Ishikawa (cell line): ENCODE data around the gene BUD23.

Source experiments
- CEBPB ChIP-seq: IDR thresholded peaks from 2 replicates; pipeline ENCODE4 v1.6.1; 2012
- CREB1 ChIP-seq: IDR thresholded peaks from 2 replicates; pipeline ENCODE4 v1.6.1; 2012; ENCODE audit warnings: low read depth
- EGR1 ChIP-seq: IDR thresholded peaks from 2 replicates; pipeline ENCODE4 v1.6.1; 2012
- EP300 ChIP-seq: IDR thresholded peaks from 2 replicates; pipeline ENCODE4 v1.6.1; 2012; ENCODE audit warnings: borderline replicate concordance
- FOXM1 ChIP-seq: IDR thresholded peaks from 2 replicates; pipeline ENCODE4 v1.6.1; 2012; ENCODE audit warnings: low read depth, borderline replicate concordance
- NFIC ChIP-seq: IDR thresholded peaks from 2 replicates; pipeline ENCODE4 v1.6.1; 2012
- RAD21 ChIP-seq: IDR thresholded peaks from 2 replicates; pipeline ENCODE4 v1.6.1; 2012; ENCODE audit warnings: low read depth
- TAF1 ChIP-seq: IDR thresholded peaks from 2 replicates; pipeline ENCODE4 v1.6.1; 2012; ENCODE audit warnings: low read depth, mild to moderate bottlenecking
- TCF12 ChIP-seq: IDR thresholded peaks from 2 replicates; pipeline ENCODE4 v1.6.1; 2012; ENCODE audit warnings: low read depth
- TEAD4 ChIP-seq: IDR thresholded peaks from 2 replicates; pipeline ENCODE4 v1.6.1; 2012
- YY1 ChIP-seq: IDR thresholded peaks from 2 replicates; pipeline ENCODE4 v1.6.1; 2012; ENCODE audit warnings: low read depth
- ZBTB7A ChIP-seq: IDR thresholded peaks from 2 replicates; pipeline ENCODE4 v1.6.1; 2012; ENCODE audit warnings: low read depth
- TF ChIP-seq, protein P1 (sequence below): IDR thresholded peaks from 2 replicates; pipeline ENCODE4 v1.6.1; 2012; ENCODE audit warnings: low read depth, mild to moderate bottlenecking
- TF ChIP-seq, protein P2 (sequence below): IDR thresholded peaks from 2 replicates; pipeline ENCODE4 v1.6.1; 2012
- TF ChIP-seq, protein P3 (sequence below): IDR thresholded peaks from 2 replicates; pipeline ENCODE4 v1.6.1; 2012

Gene BUD23

DNA sequence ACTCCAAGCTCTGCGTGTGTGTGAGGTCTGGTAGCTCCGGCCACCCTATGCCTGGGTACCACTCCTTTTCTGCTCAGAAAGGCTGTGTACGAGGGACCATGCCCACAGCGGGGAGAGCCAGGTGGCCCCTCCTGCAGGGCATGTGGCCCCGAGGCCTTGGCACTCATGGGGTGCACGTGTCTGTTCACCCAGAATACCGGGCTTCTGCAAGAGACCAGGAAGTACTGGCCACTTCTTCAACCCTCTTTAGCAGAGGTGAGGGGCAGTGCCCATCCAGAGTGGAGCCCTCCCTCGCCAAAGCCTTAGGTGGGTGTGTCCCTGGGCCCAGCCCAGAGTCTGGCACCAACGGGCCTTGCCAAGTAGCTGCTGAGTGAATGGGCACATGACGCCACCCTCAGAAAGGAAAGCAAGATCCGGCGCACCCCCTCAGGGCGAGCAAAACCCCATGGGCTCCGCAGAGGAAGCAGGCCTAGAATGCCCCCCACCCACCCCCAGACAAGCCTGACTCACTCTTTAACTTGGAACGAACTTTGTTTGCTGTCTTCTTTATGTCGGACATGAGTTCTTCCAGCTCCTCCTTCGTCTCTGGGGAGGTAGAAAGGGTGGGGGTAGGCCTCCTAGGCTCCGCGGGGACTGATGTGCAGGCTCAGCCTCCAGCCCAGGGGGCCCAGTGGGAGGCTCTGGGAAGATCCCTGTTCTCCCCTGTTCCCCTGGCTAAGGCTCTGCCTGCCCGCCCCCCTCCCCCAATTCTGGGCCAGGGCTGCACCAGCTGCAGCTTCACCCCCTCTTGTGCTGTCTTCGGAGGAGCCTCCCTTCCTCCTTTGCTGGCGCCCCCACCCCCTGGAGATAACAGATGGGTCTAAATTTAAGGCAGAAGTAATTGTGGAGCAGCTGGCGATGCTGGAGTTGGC lies 21.5 kb downstream of the BUD23 start:
- no peak for TF ChIP-seq TEAD4
- TF ChIP-seq FOXM1 = no peak
- TF ChIP-seq EGR1 = no peak
- no peak for TF ChIP-seq TAF1
- no peak for TF ChIP-seq TCF12

DNA sequence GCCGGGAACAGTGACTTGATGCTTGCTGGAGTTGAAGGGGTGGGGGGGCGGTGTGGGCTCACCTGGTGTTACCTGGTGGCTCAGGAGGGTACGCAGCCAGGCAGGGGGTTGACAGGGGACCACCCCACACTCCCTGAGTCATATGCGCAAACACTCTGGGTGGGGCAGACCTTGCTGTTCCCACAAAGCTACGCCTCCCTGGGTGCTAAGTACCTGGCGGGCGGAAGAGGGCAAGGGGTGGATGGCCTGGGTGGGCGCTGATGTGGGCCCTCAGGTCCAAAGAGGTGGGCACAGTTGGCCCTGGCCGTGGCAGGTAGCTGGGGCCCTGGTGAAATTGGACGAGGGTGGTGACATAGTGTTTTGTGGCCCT lies 22.1 kb downstream of the BUD23 start:
- TF ChIP-seq, protein P1, sequence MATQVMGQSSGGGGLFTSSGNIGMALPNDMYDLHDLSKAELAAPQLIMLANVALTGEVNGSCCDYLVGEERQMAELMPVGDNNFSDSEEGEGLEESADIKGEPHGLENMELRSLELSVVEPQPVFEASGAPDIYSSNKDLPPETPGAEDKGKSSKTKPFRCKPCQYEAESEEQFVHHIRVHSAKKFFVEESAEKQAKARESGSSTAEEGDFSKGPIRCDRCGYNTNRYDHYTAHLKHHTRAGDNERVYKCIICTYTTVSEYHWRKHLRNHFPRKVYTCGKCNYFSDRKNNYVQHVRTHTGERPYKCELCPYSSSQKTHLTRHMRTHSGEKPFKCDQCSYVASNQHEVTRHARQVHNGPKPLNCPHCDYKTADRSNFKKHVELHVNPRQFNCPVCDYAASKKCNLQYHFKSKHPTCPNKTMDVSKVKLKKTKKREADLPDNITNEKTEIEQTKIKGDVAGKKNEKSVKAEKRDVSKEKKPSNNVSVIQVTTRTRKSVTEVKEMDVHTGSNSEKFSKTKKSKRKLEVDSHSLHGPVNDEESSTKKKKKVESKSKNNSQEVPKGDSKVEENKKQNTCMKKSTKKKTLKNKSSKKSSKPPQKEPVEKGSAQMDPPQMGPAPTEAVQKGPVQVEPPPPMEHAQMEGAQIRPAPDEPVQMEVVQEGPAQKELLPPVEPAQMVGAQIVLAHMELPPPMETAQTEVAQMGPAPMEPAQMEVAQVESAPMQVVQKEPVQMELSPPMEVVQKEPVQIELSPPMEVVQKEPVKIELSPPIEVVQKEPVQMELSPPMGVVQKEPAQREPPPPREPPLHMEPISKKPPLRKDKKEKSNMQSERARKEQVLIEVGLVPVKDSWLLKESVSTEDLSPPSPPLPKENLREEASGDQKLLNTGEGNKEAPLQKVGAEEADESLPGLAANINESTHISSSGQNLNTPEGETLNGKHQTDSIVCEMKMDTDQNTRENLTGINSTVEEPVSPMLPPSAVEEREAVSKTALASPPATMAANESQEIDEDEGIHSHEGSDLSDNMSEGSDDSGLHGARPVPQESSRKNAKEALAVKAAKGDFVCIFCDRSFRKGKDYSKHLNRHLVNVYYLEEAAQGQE = no peak

DNA sequence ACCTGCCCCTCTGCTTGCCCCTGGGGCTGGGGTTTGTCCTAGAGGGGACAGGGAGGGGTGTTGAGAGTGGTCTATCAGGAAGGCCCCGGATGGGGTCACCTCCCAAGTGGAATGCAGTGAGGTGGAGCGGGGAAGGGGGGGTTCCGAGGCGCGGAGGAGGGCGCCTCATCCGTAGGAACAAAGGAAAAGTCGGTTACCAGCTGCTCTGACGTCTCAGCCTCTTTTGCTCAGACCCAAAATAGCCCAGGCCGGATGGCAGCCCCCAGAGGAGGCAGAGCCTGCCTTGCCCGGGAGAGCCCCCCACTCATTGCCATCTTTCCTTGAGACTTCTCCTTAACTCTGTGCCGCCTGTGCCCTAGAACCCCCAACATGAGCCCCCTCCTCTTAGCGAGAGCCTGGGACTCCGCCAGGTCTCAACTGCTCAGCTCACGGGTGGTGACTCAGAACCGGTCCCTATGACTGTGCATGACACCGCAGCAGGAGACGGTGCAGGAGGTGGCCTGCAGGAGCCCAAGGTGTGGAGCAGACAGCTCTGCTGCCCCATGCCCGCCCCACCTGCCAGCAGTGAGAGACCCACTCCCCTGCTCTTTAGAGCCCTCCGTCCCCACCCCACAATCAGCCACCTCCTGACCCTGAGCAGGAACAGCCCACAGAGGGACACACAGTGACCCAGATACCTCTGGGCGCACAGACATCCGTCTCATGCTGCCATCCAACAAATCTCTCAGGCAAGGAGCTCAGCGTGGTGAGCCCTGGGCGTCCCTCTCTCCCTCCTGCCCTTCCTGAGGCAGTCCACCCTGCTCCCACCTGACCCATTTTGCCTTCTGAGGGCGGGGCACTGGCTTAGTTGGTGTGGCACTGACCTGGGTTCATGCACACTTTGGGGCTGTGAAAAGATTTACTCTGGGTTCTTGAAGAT lies 23.0 kb downstream of the BUD23 start:
- TF ChIP-seq ZBTB7A = peak; percentile 32
- peak; percentile 49; the same call in 1 of the 2 replicates for TF ChIP-seq NFIC
- TF ChIP-seq, protein P2, sequence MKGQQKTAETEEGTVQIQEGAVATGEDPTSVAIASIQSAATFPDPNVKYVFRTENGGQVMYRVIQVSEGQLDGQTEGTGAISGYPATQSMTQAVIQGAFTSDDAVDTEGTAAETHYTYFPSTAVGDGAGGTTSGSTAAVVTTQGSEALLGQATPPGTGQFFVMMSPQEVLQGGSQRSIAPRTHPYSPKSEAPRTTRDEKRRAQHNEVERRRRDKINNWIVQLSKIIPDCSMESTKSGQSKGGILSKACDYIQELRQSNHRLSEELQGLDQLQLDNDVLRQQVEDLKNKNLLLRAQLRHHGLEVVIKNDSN = no peak

DNA sequence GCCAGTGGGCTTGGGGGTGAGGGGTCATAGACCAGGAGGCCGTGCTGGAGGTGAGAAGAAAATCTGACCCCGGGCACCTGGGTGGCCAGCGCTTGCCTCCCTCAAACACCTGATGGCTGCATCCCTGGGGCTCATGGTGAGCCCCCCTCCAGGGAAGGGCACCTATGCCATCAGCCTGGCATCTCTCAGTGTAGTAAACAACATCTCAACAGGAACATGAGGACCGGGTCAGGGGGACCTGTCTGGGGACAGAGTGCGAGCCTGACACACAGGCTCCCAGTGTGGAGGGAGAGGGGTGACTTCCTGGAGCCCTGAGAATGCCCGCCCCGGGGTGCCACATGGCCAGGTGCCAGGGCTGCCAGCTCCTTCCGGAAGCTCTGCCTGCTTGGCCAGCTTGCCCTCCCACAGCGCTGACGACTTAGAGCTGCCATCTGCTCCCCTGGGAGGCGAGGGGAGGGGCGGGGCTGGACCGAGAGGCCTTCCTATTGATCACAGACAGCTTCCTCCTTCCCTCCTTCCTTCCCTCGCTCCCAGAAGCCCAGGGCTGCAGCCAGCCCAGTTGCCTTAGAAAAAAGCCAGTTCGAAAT lies 23.7 kb downstream of the BUD23 start:
- no peak; the same call in 1 of the 2 replicates for TF ChIP-seq RAD21
- TF ChIP-seq, protein P2 = no peak
- peak; percentile 77; the same call in 1 of the 2 replicates for TF ChIP-seq EP300
- TF ChIP-seq ZBTB7A = 0 out of 2 replicates have a peak, but pooled peaks have one; percentile 31
- peak; percentile 85 for TF ChIP-seq TCF12
- peak; percentile 43; the same call in 1 of the 2 replicates for TF ChIP-seq TEAD4
- TF ChIP-seq NFIC = peak; percentile 94
- TF ChIP-seq YY1 = peak; percentile 47; the same call in 1 of the 2 replicates
- no peak for TF ChIP-seq EGR1
- no peak for TF ChIP-seq FOXM1
- TF ChIP-seq CEBPB = no peak
- TF ChIP-seq, protein P1 = no peak

DNA sequence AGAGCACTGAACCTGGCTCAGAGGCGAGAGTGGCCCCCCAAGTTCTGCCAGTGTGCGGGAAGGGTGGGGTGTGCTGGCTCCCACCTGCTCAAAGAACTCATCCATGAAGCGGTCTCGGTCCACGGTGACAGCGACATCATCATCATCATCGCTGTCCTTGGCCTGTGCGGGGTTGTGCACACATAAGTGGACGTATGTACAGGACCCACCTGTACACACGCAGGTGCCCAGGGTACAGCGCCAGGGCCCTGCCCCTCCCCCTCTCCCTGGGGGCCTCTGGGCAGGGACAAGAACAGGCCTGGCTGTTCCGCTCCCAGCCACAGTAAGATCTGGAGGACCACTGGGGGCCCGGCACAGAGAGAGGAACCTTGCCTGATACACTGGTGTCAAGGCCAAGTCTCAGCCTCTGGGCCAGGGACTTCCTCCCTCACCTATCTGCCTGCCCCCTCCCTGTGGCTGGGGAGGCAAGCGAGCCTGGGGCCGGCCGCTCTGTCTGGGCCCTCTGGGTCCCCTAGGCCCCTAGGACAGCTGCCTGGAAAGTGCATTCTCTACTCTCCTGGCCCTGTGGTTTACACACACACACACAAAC lies 25.7 kb downstream of the BUD23 start:
- TF ChIP-seq CREB1 = no peak
- TF ChIP-seq CEBPB = no peak
- no peak for TF ChIP-seq NFIC
- no peak for TF ChIP-seq TCF12
- TF ChIP-seq, protein P2 = no peak
- TF ChIP-seq, protein P3, sequence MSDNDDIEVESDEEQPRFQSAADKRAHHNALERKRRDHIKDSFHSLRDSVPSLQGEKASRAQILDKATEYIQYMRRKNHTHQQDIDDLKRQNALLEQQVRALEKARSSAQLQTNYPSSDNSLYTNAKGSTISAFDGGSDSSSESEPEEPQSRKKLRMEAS = no peak
- TF ChIP-seq, protein P1 = no peak
- TF ChIP-seq EGR1 = no peak
- TF ChIP-seq TAF1 = no peak
- TF ChIP-seq EP300 = no peak
- TF ChIP-seq RAD21 = no peak
- no peak for TF ChIP-seq YY1
- no peak for TF ChIP-seq ZBTB7A
- no peak for TF ChIP-seq TEAD4
- TF ChIP-seq FOXM1 = no peak
